HG02840 (cell line): ENCODE measurements around the gene IZUMO1R.
"Not testable (repeated sequence)": the region's sequence is repeated elsewhere in the genome, so short reads cannot be mapped to it uniquely, and the experiment has no call there.

Experiments
- ATAC-seq: cut with Tn5 transposase; IDR thresholded peaks from one replicate; pipeline ENCODE4 v1.9.1; 2021; ENCODE audit warnings: mild to moderate bottlenecking, moderate library complexity, moderate number of reproducible peaks; ENCODE audit not compliant: unreplicated experiment, low FRiP score

IZUMO1R gene

DNA sequence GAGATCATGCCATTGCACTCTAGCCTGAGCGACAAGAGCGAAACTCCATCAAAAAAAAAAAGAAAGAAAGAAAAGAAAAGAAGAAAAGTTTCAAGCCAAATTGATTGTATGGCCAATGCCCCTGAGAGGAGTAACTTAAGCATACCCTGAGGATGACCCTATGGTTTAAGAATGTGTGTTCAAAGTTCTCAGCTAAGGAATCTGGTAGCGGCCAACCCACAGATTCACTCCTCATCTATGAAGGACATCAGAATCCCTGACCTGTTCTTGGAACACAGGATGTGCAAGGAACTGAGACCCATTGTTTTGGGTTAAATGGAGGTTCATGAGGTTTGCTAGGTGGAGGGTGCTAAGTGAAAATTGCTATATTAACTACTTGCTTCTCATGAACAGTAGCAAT, 18.1 kb downstream of the IZUMO1R start:
- no peak for ATAC-seq

DNA sequence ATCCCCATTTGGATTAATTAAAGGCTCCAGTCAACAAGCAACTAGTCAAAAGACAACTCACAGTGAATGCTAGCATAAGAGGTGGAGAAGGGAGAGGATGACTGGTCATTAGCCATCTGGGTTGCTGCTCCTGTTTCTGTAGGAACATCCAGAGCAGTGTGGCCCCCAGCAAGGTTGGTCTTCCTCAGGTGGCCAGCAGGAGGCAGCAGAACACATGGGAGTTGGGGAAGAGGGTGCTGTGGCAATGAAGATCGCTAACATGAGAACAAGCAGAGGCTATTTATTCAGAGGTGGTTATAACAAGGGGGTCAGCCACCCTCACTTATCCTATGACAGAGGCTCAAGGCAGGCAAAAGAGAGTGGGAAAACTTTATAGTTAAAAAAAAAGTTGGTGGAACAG, 21.3 kb downstream of the IZUMO1R start:
- ATAC-seq: peak; percentile 67

DNA sequence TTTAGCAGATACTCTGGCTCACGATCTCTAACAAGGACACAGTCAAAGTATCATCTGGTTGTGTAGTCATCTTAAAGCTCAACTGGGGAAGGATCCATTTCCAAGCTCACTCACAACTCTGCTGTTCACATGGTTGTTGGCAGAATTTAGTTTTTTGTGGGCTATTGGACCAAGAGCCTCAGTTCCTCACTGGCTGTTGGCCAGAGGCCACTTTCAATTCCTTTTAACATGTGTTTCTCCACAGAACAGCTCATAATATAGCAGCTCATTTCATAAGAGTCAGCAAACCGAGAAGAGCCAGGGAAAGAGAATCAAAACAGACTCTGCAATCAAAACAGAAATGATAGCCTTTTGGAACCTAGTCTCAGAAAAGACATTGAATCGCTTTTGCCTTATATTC, 22.6 kb downstream of the IZUMO1R start:
- ATAC-seq: no peak

DNA sequence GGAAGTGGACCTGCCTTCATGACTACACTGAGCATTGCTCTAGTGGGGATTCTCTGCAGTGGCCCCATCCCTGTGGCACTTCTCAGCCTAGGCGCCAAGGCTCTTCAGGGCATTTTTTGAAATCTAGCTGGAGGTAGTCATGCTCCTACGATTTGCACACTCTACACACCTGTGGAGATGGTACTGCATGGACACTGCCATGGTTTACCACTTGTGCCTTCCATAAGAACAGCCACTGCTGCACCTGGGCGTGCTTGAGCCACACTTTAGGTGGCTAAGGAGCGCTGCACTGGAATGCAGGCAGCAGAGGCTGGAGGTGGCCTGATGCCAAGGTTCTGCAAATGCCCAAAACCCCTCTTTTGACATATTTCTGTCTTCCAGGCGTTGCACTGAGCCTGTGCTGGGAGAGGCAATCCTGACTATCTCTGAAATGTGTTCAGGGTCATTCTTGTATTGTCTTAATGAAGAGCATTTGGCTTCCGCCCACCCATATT, 24.3 kb downstream of the IZUMO1R start:
- no peak for ATAC-seq

DNA sequence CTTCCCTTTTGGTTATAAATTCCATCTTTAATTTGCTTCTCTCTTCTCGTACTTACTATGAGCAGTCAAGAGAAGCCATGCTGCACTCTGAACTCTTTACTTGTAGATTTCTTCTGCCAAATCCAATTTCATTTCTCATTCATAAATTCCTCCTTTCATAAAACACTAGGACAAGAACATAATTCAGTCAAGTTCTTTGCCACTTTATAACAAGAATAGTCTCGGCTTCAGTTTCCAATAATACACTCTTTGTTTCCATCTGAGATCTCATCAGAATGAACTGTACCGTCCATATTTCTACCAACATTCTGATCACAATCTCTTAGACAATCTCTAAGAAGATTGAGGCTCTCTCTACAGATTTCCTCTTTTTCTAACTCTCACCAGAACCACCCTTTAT, 25.1 kb downstream of the IZUMO1R start:
- no peak for ATAC-seq

DNA sequence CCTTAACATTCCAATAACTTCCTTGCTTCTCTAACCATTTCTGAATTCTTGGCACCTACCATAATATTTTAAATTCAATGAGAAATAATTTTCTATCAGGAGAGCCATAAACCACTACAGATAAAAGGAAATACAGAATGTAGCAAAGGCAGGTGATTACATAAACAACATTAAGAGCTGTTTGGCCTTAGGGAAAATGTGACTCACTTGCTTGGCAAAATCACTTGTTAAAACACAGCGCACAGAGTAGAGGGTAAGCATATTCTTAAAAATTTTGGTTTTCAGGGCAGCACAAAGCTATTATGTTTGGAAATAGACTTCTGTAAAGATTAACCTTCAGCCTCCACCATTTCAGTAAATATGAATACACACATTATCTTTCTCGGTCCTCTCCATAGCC, 26.4 kb downstream of the IZUMO1R start:
- no peak for ATAC-seq

DNA sequence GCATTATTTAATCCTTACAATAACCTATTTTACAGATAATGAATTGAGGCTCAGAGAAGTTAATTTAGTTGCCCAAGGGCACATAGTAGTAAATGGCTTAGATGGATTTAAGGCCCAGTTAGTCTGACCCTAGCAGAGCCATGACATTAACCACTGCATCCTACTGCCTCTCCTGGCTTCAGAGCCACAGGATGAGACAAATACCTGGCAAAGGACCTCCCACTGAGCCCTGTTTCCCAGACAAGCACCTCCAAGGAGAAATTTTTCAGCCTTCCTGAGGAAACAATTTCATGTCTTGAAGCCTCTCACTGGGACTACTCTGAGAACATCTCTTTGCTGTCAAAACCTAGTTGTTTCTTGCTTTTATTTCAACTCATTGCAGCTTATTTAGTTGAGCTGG, 28.4 kb downstream of the IZUMO1R start:
- ATAC-seq: no peak

DNA sequence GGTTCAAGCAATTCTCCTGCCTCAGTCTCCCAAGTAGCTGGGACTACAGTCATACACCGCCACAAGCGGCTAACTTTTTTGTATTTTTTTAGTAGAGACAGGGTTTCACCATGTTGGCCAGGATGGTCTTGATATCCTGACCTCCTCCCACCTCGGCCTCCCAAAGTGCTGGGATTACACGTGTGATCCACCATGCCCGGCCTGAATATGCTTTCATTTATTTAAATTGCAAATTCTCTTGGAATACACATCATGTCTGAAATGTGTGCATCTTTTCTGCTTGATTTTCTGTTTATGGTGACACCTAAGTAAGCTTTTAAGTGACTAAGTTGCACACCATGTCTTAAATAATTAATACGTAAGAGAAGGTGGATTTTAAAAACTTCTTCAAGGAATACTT, 31.7 kb downstream of the IZUMO1R start:
- no peak for ATAC-seq

DNA sequence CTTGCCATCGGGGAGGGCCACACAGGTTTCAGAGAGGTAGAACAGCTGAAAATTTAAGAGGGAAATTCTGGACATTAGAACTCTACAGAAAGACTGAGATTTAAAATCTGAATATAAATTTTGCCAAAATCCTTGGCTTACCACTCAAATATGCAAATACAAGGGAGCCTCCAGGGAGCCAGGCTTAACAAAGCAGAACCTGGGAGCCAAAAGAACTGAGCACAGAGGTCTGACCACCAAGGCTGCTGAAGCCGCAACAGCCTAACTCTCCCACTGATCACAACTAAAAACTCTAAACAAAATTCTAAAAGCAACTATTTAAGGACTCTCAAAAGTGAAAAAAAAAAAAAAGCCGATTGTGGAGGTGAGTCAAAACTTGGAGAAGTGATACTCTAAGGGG, 34.3 kb downstream of the IZUMO1R start:
- no peak for ATAC-seq

DNA sequence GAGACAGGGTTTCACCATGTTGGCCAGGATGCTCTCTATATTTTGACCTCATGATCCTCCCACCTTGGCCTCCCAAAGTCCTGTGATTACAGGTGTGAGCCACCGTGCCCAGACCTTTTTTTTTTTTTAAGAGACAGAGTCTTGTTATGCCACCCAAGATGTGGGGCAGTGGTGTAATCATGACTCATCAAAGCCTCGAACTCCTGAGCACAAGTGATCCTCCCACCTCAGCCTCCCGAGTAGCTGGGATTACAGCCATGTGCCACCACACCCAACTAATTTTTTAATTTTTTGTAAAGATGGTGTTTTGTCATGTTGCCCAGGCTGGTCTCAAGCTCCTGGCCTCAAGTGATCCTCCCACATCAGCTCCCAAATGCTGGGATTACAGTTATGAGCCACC, 37.9 kb downstream of the IZUMO1R start:
- ATAC-seq: no peak

DNA sequence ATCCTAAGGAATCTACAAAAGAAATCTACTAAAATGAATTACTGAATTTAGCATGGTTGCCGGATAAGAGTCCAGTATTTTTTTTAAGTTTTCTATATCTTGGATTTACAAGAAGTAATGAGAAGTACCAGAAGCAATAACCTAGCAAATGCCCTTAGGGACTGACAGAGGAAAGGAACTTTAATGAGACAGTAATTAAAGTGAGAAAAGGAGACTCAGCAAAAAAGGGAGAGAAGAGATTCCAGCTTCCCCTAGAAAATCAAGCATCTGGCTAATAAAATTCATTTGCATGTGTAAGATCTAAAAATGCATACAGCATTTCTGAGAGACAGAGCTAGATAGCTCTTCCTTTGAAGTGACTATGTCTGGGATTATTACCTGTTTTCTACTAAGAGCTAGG, 39.1 kb downstream of the IZUMO1R start:
- ATAC-seq: no peak

DNA sequence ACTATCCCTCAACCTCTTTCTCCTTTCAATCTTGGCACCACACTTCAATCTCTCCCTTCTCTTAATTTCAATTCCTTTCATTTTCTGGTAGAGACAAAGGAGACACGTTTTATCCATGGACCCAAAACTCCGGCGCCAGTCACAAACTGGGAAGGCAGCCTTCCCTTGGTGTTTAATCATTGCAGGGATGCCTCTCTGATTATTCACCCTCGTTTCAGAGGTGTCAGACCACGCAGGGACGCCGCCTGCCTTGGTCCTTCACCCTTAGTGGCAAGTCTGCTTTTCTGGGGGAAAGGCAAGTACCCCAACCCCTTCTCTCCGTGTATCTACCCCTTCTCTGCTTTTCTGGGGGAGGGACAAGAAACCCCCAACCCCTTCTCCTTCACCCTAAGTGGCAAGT, 41.9 kb downstream of the IZUMO1R start:
- ATAC-seq: not testable (repeated sequence)

DNA sequence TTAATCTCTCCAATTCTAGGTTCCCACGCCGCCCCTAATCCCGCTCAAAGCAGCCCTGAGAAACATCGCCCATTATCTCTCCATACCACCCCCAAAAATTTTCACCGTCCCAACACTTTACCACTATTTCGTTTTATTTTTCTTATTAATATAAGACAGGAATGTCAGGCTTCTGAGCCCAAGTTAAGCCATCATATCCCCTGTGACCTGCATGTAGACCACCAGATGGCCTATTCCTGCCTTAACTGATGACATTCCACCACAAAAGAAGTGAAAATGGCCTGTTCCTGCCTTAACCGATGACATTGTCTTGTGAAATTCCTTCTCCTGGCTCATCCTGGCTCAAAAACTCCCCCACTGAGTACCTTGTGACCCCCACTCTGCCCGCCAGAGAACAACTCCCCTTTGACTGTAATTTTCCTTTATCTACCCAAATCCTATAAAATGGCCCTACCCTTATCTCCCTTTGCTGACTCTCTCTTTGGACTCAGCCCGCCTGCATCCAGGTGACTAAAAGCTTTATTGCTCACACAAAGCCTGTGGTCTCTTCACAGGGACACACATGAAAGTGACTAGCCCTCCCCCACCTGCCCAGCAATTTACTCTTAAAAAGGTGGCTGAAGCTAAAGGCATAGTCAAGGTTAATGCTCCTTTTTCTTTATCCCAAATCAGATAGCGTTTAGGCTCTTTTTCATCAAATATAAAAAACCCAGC, 46.6 kb downstream of the IZUMO1R start:
- not testable (repeated sequence) for ATAC-seq
